ENCODE results near the gene TMEM201.

TMEM201 gene

GRCh38 chr1:9577423-9577822 is 11.3 kb upstream of the TMEM201 start:
- Histone ChIP-seq H3K9ac (ENCODE audit: low read length) (no peak overlapping the region), H3K9me3 (ENCODE audit: insufficient read depth, low read length) (no peaks in the 10 kb centered on the region)
- no peak for TF ChIP-seq EZH2phosphoT487 (conservative IDR thresholded peaks at IDR 0.05; ENCODE audit: low read length)
- no peak for TF ChIP-seq CTCF (IDR thresholded peaks at IDR 0.05; ENCODE audit: insufficient read depth, low read length, poor library complexity, severe bottlenecking)

GRCh38 chr1:9580942-9581341 is 7.8 kb upstream of the TMEM201 start:
- Histone ChIP-seq H2AFZ (ENCODE audit: low read depth, low read length, severe bottlenecking) (no peak overlapping the region), H3K4me2 (ENCODE audit: low read depth, low read length, poor library complexity, severe bottlenecking) (no peak overlapping the region), H3K27me3 (ENCODE audit: low read length) (no peaks in the 10 kb centered on the region), H3K9me2 (replicated peaks; ENCODE audit: insufficient read depth, low read length) (no peaks in the 10 kb centered on the region), H3K79me2 (ENCODE audit: insufficient read depth, low read length) (no peaks in the 10 kb centered on the region), H3K36me3 (ENCODE audit: low read length) (0 out of 2 replicates have a peak, but pooled peaks cover 4% of the 10 kb centered on the region), H3F3A (ENCODE audit: insufficient read depth) (no peaks in the 10 kb centered on the region; the same call in 1 of the 2 replicates), H3K4me3 (ENCODE audit: insufficient read depth, low read length, poor library complexity, severe bottlenecking) (no peak overlapping the region), H4K20me1 (ENCODE audit: low read depth, low read length) (no peaks in the 10 kb centered on the region), H3K27ac (ENCODE audit: low read depth, low read length) (no peak overlapping the region), H3K9ac (ENCODE audit: low read length) (no peak overlapping the region), H3K9me3 (ENCODE audit: insufficient read depth, low read length) (no peaks in the 10 kb centered on the region)
- no peak for TF ChIP-seq EZH2phosphoT487 (conservative IDR thresholded peaks at IDR 0.05; ENCODE audit: low read length)
- TF ChIP-seq CTCF (IDR thresholded peaks at IDR 0.05; ENCODE audit: insufficient read depth, low read length, poor library complexity, severe bottlenecking): no peak

More at GRCh38 chr1:9577423-9577822, 11.3 kb upstream of the TMEM201 start:
- Histone ChIP-seq H3K9me2 (replicated peaks; ENCODE audit: insufficient read depth, low read length) (no peaks in the 10 kb centered on the region), H3K4me2 (ENCODE audit: low read depth, low read length, poor library complexity, severe bottlenecking) (no peak overlapping the region), H3K79me2 (ENCODE audit: insufficient read depth, low read length) (no peaks in the 10 kb centered on the region), H3K4me3 (ENCODE audit: insufficient read depth, low read length, poor library complexity, severe bottlenecking) (no peak overlapping the region), H4K20me1 (ENCODE audit: low read depth, low read length) (no peaks in the 10 kb centered on the region), H2AFZ (ENCODE audit: low read depth, low read length, severe bottlenecking) (no peak overlapping the region), H3K36me3 (ENCODE audit: low read length) (peaks cover 10% of the 10 kb centered on the region; the same call in 1 of the 2 replicates), H3K27me3 (ENCODE audit: low read length) (no peaks in the 10 kb centered on the region), H3K27ac (ENCODE audit: low read depth, low read length) (no peak overlapping the region), H3F3A (ENCODE audit: insufficient read depth) (no peaks in the 10 kb centered on the region)

DNA sequence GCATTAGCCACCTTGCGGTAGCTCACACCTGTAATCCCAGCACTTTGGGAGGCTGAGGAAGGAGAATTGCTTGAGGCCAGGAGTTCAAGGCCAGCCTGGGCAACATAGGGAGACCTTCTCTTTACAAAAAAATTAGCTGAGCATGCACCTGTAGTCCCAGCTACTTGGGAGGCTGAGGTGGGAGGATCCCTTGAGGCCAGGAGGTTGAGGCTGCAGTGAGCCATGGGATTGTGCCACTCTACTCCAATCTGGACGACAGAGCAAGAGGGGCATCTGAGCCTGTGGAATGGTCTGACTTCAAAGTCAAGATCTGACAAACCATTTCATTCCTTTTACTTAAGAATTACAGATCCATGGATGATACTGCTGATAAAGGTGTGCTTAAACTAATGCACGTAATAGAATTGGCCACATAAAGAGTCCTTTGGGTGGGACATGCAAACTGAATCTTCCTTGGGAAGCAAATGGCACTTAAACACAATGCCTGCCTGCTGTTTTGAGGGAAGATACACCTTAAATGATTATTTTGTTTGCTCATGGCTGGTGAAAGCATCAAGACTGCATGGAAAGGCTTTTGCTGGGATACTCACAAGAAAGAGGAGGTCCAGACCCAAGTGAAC is 2.5 kb upstream of the TMEM201 start:
- Histone ChIP-seq H2AFZ (ENCODE audit: low read depth, low read length, severe bottlenecking) (no peak overlapping the region), H3K36me3 (ENCODE audit: low read length) (no peaks in the 10 kb centered on the region), H3K27ac (ENCODE audit: low read depth, low read length) (no peak overlapping the region), H3K27me3 (ENCODE audit: low read length) (no peaks in the 10 kb centered on the region), H3F3A (ENCODE audit: insufficient read depth) (peaks cover 6% of the 10 kb centered on the region; the same call in 1 of the 2 replicates), H3K9me3 (ENCODE audit: insufficient read depth, low read length) (no peaks in the 10 kb centered on the region), H3K9ac (ENCODE audit: low read length) (no peak overlapping the region), H3K4me2 (ENCODE audit: low read depth, low read length, poor library complexity, severe bottlenecking) (no peak overlapping the region), H3K9me2 (replicated peaks; ENCODE audit: insufficient read depth, low read length) (no peaks in the 10 kb centered on the region), H4K20me1 (ENCODE audit: low read depth, low read length) (no peaks in the 10 kb centered on the region; the same call in 1 of the 2 replicates), H3K79me2 (ENCODE audit: insufficient read depth, low read length) (peaks cover 22% of the 10 kb centered on the region), H3K4me3 (ENCODE audit: insufficient read depth, low read length, poor library complexity, severe bottlenecking) (no peak overlapping the region)
- no peak for TF ChIP-seq EZH2phosphoT487 (conservative IDR thresholded peaks at IDR 0.05; ENCODE audit: low read length)
- no peak for TF ChIP-seq CTCF (IDR thresholded peaks at IDR 0.05; ENCODE audit: insufficient read depth, low read length, poor library complexity, severe bottlenecking)
